Erythroblast (primary cell): ENCODE results near the gene SULT1C3.
"Not testable (repeated sequence)": the region's sequence is repeated elsewhere in the genome, so short reads cannot be mapped to it uniquely, and the experiment has no call there.

Experiments used
- DNase-seq, 2 experiments: peaks; one replicate each; lab custom pipeline; 2025; lab: John Stamatoyannopoulos, UW
- GATA1 ChIP-seq: IDR thresholded peaks from 2 replicates; pipeline ENCODE4 v1.6.1; 2011; ENCODE audit warnings: low read depth, mild to moderate bottlenecking, control low read depth, low read length, moderate library complexity
- POLR2A ChIP-seq: IDR thresholded peaks from 2 replicates; pipeline ENCODE4 v1.6.1; 2011; ENCODE audit warnings: mild to moderate bottlenecking, low read length

Gene SULT1C3

DNA sequence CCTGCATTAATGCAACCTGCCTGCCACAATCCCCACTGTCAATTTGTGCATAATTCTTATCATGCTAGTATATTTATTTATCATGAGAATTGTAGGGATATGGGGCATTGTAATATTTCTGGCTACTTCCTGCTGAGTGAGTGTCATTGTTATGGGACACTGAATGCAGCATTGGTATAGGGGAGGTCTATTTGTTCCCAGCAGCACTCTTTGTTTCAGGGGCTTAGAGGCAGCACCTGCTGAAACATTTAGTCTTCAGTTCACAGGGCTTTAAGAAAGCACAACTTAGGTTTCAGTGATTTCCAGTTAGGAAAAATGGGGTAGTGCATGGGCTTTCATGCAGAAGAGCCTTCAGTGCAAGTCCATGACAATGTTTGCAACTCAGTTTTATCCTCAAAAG, 23.6 kb downstream of the SULT1C3 start:
- no peak for DNase-seq
- no peak for TF ChIP-seq GATA1
- TF ChIP-seq POLR2A, result no peak

DNA sequence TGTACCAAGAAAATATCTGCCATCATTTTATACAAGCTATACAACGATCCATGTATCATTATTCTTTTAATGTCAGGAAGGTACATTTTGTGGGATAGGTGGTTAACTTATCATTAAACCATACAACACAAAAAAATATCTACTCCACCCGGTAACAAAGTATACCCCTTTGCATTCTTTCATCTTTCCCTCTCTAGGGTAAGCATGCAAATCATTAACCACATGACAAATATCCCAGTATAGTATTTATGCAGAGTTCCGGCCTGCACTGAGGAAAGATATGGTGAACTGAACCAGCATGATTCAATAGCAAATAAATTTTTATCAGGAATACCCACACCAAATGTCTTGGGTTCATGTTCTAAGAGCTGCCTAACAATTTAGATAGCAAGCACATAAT, 26.4 kb downstream of the SULT1C3 start:
- no peak for TF ChIP-seq POLR2A
- TF ChIP-seq GATA1, result no peak
- no peak for DNase-seq

DNA sequence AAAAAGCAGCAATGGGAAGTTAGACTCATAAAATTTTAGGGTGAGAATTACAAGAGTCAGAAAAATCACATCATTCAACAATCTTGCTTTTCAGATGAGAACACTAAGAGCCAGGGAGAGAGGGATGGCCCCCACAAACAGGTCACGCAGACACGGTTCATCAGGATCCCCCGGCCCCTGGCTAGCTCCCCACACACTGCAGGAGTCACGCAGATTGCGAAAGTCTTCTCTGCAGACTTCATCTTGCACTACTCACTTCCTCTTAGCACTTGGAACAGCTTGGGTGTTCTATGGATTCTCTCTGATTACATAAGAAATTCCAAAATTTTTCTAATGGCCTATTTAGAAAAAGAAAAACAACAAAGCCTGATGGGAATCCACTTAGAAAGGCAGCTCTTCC, 27.3 kb downstream of the SULT1C3 start:
- DNase-seq, result no peak

DNA sequence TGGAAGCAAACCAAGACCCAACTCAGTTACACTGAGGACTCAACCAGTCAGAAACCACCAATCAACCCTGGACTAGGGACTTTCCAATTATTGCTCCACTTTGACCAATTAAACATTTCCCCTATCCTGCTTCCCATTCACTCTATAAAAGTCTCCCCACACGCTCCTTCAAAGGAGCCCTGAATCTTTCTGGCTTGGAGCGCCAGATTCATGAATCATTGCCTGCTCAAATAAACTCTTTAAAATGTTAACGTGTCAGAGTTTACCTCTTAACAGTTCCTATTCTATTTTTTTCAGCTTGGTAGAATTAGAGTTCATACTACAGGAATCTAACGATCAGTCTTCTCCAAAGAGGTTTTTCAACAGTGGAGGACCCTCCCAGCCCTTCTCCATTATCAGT, 28.2 kb downstream of the SULT1C3 start:
- DNase-seq, result no peak
- TF ChIP-seq POLR2A (no peak), GATA1 (no peak)

More for the DNA sequence above, 27.3 kb downstream of the SULT1C3 start:
- no peak for TF ChIP-seq POLR2A
- no peak for TF ChIP-seq GATA1

DNA sequence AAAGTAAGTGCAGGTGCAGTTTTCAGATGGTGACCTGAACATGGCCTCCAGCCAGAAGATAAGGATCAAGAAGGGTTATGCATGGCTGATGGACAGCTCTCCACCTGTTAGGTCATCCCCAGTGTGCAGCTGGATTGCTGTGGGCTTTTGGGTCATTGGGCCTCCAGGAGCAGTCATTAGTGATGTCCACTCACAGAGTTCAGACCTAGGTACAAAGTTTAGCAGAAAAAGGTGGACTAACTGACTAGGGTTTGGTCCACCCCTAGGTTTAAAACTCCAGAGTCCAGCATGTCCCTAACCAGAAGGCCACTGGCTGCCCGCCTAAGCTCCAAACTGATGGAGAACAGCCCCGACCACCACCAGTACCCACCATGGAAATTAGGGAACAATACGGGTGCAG, 30.6 kb downstream of the SULT1C3 start:
- TF ChIP-seq POLR2A (no peak), GATA1 (no peak)
- no peak for DNase-seq

DNA sequence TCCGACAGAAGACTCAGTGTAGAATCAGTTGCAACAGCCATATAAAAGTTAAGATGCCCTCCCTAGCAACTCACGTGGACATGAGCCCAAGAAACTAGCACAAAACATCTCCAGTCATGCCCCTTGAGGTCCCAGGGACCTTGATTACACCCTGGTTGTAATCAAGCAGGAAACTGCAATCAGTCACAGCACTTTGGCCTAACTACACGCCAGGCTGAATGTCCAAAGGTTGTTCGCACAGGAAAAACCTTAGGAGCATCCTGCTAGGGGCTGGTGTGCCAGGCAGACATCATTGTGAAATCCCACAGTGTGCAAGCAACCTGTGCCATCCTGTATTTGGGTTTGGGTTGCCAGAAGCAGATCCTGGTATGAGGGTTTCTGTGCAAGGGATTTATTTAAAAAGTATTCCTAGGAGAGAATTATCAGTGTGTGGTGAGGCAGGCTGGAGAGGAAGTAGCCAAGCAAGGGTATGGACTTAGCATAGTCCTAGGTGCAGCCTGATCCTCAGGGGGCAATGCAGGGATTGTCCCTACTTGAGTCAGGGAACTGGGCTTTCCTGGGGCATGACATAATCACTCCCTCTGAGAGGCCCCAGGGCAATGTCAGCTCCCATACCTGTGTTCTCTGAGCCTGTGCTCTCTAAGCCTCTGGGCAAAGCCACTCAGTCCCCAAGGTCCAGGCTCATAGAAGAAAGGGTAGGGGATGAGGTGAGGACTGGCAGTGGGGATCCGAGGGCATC, 31.2 kb downstream of the SULT1C3 start:
- TF ChIP-seq POLR2A (no peak), GATA1 (no peak)
- DNase-seq, result no peak

DNA sequence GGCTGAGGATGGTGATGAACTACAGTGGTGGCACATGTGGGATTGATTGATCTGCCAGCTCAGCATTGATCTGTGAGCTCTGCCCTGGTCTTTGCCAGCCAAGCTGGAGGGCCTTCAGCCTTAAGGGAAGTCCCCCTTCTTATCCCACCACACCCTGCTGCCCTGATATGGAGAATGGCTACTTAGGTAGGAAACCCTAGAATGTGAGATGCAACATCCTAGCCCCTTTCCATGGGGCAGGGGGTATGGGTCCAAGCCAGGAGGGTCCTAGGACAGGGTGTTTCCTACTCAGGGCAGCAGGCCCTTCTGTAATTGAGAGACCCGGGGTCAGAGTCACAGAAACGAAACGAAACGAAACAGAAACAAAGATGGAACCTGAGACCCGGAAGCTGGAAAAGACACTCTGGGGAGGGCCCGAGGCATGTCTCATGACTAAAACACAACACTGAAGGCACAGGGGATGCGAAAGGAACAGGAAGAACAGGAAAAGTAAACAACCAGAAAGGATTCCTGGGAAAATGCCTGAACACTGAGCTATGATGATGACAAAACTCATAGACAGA, 32.0 kb downstream of the SULT1C3 start:
- no peak for DNase-seq

DNA sequence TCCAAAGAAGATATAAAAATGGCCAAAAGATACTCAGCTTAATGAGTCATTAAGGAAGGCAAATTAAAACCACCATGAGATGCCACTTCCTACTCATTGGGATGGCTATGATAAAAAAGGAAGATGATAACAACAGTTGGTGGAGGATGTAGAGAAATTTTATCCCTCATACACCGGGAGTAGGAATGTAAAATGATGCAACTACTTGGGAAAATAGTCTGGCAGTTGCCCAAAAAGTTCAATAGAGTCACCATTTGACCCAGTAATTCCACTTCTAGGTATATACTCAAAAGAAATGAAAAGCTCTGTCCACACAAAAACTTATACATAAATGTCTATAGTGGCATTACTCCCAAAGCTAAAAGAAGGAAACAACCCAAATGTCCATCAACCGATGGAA, 38.9 kb downstream of the SULT1C3 start:
- TF ChIP-seq POLR2A, result no peak
- DNase-seq, result no peak

More for the DNA sequence above, 32.0 kb downstream of the SULT1C3 start:
- TF ChIP-seq POLR2A, result no peak
- no peak for TF ChIP-seq GATA1

DNA sequence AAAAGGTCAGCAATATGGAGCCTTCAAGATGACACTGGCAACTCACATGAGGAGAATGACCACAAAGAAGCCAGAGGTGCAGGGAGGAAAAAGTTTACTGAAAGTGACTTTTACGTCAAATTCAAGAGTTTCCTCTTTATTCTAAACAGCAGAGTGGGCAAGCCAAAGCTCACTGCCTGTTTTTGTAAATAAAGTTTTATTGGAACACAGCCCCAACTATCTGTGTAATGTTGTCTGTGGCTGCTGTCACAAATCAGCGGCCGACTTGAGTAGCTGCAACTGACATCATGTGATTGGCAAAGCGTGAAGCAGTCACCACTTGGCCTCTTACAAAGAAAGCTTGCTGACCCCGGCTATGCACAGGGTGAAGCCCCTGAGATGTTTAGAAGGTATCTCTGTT, 39.7 kb downstream of the SULT1C3 start:
- no peak for TF ChIP-seq POLR2A
- no peak for TF ChIP-seq GATA1
- DNase-seq, result no peak

DNA sequence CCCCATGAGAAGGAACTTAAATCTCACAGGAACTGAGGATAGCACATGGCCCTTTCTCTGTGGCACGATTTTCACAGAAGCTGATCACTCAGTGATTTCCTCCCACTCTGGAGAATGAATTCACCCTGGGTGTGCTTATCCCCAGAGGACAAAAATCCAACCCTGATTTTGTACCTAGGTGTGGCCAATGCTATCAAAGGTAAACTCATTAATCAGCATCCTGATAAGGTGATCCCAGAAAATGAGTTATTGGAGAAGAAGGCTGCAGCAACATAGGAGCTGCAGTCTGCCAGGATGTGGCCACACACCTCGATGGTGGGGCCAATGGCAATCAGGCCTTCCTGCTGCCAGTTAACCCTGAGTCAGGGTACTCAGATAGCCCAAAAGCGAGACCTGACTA, 40.7 kb downstream of the SULT1C3 start:
- no peak for DNase-seq
- no peak for TF ChIP-seq GATA1
- TF ChIP-seq POLR2A, result no peak

DNA sequence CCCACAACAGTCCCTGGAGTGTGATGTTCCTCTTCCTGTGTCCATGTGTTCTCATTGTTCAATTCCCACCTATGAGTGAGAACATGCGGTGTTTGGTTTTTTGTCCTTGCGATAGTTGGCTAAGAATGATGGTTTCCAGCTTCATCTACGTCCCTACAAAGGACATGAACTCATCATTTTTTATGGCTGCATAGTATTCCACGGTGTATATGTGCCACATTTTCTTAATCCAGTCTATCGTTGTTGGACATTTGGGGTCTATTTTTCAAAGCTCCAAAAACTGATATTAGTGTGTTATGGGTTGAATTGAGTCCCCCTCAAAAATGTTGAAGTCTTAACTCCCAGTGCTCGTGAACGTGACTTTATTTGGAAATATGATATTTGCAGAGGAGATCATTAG, 44.8 kb downstream of the SULT1C3 start:
- DNase-seq, result not testable (repeated sequence)

DNA sequence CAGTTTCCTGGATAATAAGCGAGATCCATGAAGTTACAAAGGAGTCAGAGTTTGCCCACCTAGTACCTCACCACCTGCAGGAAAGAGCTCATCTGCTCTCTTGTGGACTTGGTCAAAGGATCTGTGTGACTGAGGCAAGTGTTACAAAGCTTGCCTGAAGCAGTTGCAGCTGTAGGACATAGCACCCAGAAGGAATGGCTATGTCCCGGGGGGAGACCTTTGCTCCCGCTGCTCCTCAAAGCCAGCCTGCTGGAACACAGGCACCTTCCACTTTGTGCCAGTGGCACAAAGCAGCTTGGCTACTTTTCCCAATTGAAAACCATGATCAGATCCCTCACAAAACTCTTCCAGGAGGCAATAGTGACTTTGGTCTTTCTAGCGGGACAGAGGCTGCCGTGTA, 45.8 kb downstream of the SULT1C3 start:
- no peak for DNase-seq
- TF ChIP-seq GATA1, result no peak
- no peak for TF ChIP-seq POLR2A

DNA sequence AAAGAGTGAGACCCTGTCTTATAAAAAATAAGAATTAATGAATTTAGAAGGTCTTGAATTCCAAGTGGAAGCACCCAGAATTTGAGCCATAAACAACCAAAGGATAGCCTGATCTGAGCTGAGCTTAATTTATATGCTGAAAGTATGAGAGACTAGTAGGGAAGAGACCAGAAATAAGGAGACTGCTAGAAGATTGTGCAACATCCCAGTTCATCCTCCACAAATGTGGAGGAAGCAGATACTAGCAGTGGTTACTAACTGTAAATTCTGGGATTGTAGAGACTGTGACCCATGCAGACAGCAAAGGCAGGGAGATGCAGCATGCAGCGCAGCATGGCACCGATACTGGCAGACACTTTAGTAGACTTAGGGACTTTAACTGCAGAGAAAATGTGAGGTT, 47.4 kb downstream of the SULT1C3 start:
- no peak for TF ChIP-seq GATA1
- no peak for TF ChIP-seq POLR2A
- no peak for DNase-seq

DNA sequence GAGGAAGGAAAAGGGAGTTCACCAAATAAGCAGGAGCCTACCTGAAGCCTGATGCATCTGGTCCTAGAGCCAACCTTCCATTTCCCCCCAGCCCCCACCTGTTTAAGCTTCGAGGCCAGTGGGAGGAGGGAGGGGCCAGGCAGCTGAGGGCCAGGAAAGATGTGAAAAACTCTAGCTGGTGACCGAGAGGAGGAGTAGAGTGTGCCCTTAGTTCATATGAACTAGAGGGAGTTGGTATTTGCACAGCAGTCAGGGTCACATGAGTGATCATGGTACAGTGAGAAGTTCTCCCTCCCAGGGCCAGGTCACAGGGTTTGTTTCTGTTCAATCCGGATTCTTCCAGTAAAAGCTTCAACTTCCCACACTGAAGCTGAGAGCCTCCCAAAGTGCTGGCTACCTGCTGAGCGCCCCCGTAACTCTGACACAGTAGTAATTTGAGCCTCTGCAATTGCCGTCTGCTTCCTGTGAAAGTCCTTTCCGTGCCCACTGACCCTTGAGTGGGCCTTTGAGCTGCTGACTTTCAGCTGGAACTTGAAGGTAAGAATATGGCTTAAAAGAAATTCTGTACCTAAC, 48.9 kb downstream of the SULT1C3 start, which contains the start of gene SULT1C2:
Gene SULT1C2, plus strand, starts transcription at position 362 of the 573 bp plus-strand sequence. CDS start 4,773 bp downstream, outside the sequence.
- no peak for TF ChIP-seq POLR2A
- TF ChIP-seq GATA1, result no peak
- no peak for DNase-seq

DNA sequence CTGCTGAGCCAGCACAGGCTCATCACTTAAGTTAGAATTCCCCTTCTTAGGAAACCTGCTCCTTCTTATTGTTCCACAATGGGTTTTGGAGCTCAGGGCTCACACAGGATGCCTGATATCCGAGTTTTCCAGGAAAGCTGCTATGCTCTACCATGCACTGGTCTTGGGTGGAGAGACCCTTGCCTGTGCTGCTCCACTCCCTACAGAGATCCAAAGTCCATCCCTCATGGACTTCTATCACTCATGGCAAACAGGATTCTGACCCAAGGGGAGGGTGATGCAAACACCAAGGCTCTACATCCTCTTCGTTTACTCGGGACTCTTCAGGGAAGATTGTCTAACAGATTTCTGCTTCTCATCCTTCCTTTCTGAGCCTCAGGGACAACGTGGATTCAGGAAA, 54.1 kb downstream of the SULT1C3 start:
- no peak for DNase-seq
- no peak for TF ChIP-seq GATA1
- no peak for TF ChIP-seq POLR2A
